GM12878 (cell line): Measurements from ENCODE around the gene EEF1G. TPM values are rescaled to one million over a fixed set of nuclear protein-coding genes. Genes with fewer than 3 reads are reported as not detected.

Experiments used
- ATAC-seq: fragments of 200-7000 bp; cut with Tn5 transposase; 3 replicates; pipeline ENCODE4 v1.9.1; 2020; ENCODE audit warnings: mild to moderate bottlenecking, moderate library complexity
- BruUV-seq: library from RNA; stranded (reverse); fragments of 400-500 nt; replicated peaks from 2 replicates; lab custom pipeline; 2021; lab: Mats Ljungman, UMichigan
- CTCF ChIA-PET: fragments of 300-600 bp; sonication (Branson Sonifier 250); formaldehyde crosslinking; extraction: SDS; loops from one replicate; lab custom pipeline; 2021; ENCODE audit warnings: inconsistent platforms; lab: Yijun Ruan, JAX
- POLR2A ChIA-PET: fragments of 350-600 bp; formaldehyde crosslinking; extraction: SDS; loops from one replicate; lab custom pipeline; 2021; ENCODE audit warnings: inconsistent platforms; lab: Charles Lee
- RAD21 ChIA-PET: fragments of 300-600 bp; sonication (Branson Sonifier 250); formaldehyde crosslinking; loops from one replicate; lab custom pipeline; 2023; ENCODE audit warnings: antibody characterized with exemption; ENCODE audit not compliant: unreplicated experiment; lab: Charles Lee
- SMC1A ChIA-PET: fragments of 300-600 bp; sonication (Branson Sonifier 250); formaldehyde crosslinking; loops from one replicate; lab custom pipeline; 2023; ENCODE audit not compliant: unreplicated experiment, uncharacterized antibody; lab: Charles Lee
- DNase-seq: peaks from one replicate; pipeline ENCODE4 v3.0.0-alpha.2; 2011; ENCODE audit warnings: low read depth, low spot score
- FAIRE-seq: peaks from 3 replicates; lab custom pipeline; 2011; peaks lifted over from hg19 to GRCh38; lab: Jason Lieb, UNC
- H2AFZ ChIP-seq: 2 replicates; pipeline ENCODE4 v1.6.0; 2011; ENCODE audit warnings: low read depth, low read length, control low read depth; ENCODE audit not compliant: control insufficient read depth
- H3K27ac ChIP-seq: 2 replicates; pipeline ENCODE4 v1.5.1; 2011; ENCODE audit warnings: control low read depth; ENCODE audit not compliant: control insufficient read depth, insufficient read depth
- H3K27me3 ChIP-seq, 2 experiments: replicated peaks in 1 of 2; 2 replicates each; pipeline versions ENCODE4 v1.6.0 to v1.6.1; 2011; ENCODE audit warnings: low read length in 1 of 2; ENCODE audit not compliant: control insufficient read depth in 2 of 2, insufficient read depth in 2 of 2
- H3K36me3 ChIP-seq, 2 experiments: 2 replicates each; pipeline ENCODE4 v1.5.1; 2011; ENCODE audit warnings: low read length in 1 of 2; ENCODE audit not compliant: control insufficient read depth in 2 of 2, insufficient read depth in 2 of 2
- H3K4me1 ChIP-seq: 2 replicates; pipeline ENCODE4 v1.6.1; 2011; ENCODE audit warnings: mild to moderate bottlenecking, low read length, moderate library complexity, mixed read lengths; ENCODE audit not compliant: control insufficient read depth, insufficient read depth
- H3K4me2 ChIP-seq: 2 replicates; pipeline ENCODE4 v1.6.0; 2011; ENCODE audit warnings: control low read depth; ENCODE audit not compliant: control insufficient read depth, insufficient read depth
- H3K4me3 ChIP-seq: fragments of 200-600 bp; sonication (generic); 2 replicates; pipeline ENCODE4 v1.5.1; 2016
- H3K79me2 ChIP-seq: 2 replicates; pipeline ENCODE4 v1.6.0; 2011; ENCODE audit warnings: low read length; ENCODE audit not compliant: control insufficient read depth, insufficient read depth
- H3K9ac ChIP-seq: 2 replicates; pipeline ENCODE4 v1.8.0; 2011; ENCODE audit warnings: low read length, control low read depth, mixed read lengths; ENCODE audit not compliant: control insufficient read depth, insufficient read depth
- H3K9me3 ChIP-seq: replicated peaks from 3 replicates; pipeline ENCODE4 v1.5.1; 2011; ENCODE audit warnings: mild to moderate bottlenecking, low read length; ENCODE audit not compliant: control insufficient read depth, insufficient read depth
- H4K20me1 ChIP-seq: 2 replicates; pipeline ENCODE4 v1.6.0; 2011; ENCODE audit not compliant: control insufficient read depth, insufficient read depth
- BRCA1 ChIP-seq: IDR thresholded peaks from 2 replicates; pipeline ENCODE4 v1.6.1; 2011; ENCODE audit warnings: low read depth, low read length, improper control_type of control experiment
- NFYB ChIP-seq: IDR thresholded peaks from 2 replicates; pipeline ENCODE4 v1.6.1; 2011; ENCODE audit warnings: low read depth, mild to moderate bottlenecking, low read length, improper control_type of control experiment, moderate library complexity; ENCODE audit not compliant: insufficient read depth
- YBX1 ChIP-seq: fragments of 450-650 bp; IDR thresholded peaks from 2 replicates; pipeline ENCODE4 v1.6.1; 2016; ENCODE audit warnings: antibody characterized with exemption
- WGBS: methylation state at CpG from one replicate; pipeline ENCODE4 v1.1.6; 2016; ENCODE audit warnings: low lambda C conversion rate; ENCODE audit not compliant: insufficient replicate concordance, insufficient coverage; ENCODE audit errors: missing lambda C conversion rate; 5-methylcytosine and 5-hydroxymethylcytosine counted together
- in situ Hi-C: fragments of 300-500 bp; cut with MboI; formaldehyde crosslinking; loops from 9 replicates; pipeline ENCODE4 v1.14.3; 2018; ENCODE audit warnings: mixed read lengths
- intact Hi-C: fragments of 100-400 bp; cut with micrococcal nuclease; formaldehyde crosslinking; loops from one replicate; pipeline ENCODE4 v1.14.2; 2022; ENCODE audit not compliant: unreplicated experiment
- microRNA-seq: library from miRNA; unstranded; fragments of <30 nt; microRNA quantifications from one replicate; pipeline ENCODE4, GENCODE V29; 2018
- polyA plus RNA-seq, 11 experiments: library from polyadenylated mRNA; depleted of rRNA in 4 of 11; unstranded in 6 of 11; stranded (reverse) in 5 of 11; fragments of >200 nt; fragmentation: Nextera tagmentation in 4 of 11; fragmentation: Illumina TruSeq in 1 of 11; extraction: Ambion mirVana in 4 of 11; extraction: Trizol in 1 of 11; gene quantifications; 1 replicate in 1 of 11; 2 replicates in 10 of 11; pipeline versions ENCODE4 v1.2.1 to v1.2.3, GENCODE V29; 2011 to 2016; ENCODE audit warnings: inconsistent platforms in 2 of 11, missing spikeins in 2 of 11, low read depth in 1 of 11
- small RNA-seq: library from RNA; depleted of rRNA; stranded (forward); fragments of <200 nt; gene quantifications from one replicate; pipeline ENCODE3, GENCODE V24; 2014
- total RNA-seq, 4 experiments: library from RNA; depleted of rRNA in 3 of 4; stranded (reverse); fragments of >200 nt in 3 of 4; fragmentation: Illumina TruSeq in 1 of 4; extraction: Trizol in 1 of 4; gene quantifications; 2 replicates each; pipeline versions ENCODE4 v1.2.1 to v1.2.3, GENCODE V29; 2013 to 2021

The EEF1G gene
- total and polyA plus RNA-seq, 10 of the 15 experiments (the other 5 are each of a cell fraction or from before 2014, with no cell fraction given) = 850 to 2,739 (median 2,277) TPM

DNA sequence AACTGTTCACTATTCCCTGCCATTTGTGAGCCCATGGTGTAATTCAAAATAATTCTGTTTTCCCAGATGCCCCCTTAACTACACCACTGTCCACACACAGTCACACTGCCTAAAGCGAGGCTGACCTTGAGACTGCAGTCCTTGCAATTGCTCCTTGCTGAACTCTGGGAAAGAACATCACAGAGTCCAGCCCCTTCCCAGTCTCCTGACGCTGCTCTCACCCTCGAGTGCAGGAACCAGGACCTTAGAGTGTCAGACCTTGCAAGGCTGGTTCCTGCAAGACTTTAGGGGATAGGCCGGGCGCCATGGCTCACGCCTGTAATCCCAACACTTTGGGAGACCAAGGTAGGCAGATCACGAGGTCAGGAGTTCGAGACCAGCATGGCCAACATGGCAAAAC lies 60.7 kb downstream of the EEF1G start:
- intact Hi-C loops (no loop called here), in situ Hi-C loops (no loop called here)
- RAD21 ChIA-PET = no interaction called here
- Histone ChIP-seq H3K4me3 (no peak overlapping the region), H3K27me3 (no peaks in the 10 kb centered on the region; a peak in 1 of 4 replicates), H2AFZ (no peak overlapping the region), H3K9me3 (no peaks in the 10 kb centered on the region), H4K20me1 (no peaks in the 10 kb centered on the region), H3K9ac (no peak overlapping the region), H3K36me3 (no peaks in the 10 kb centered on the region; a peak in 1 of 4 replicates)
- POLR2A ChIA-PET = no interaction called here
- ATAC-seq (no peak), DNase-seq (no peak)
- no TSS peak for BruUV-seq
- CTCF ChIA-PET = no interaction called here
- SMC1A ChIA-PET = no interaction called here
- no peak for TF ChIP-seq YBX1
- no peak for TF ChIP-seq NFYB
- no peak for TF ChIP-seq BRCA1
- TF ChIP-seq, all 136 proteins: peak for 0
- H3K79me2 ChIP-seq = no peaks in the 10 kb centered on the region
- no peak overlapping the region for H3K4me2 ChIP-seq
- WGBS = 78% methylated on average over 8 of the region's 8 CpGs
- H3K27ac ChIP-seq = no peak overlapping the region
- peaks cover 5% of the 10 kb centered on the region for H3K4me1 ChIP-seq
- FAIRE-seq = no peak

Small RNA genes lying within 50 kb of the gene (microRNA-seq; reads per million reads assigned to microRNA genes)
- 1.3 reads per million for gene MIR6747

Small RNA genes lying within 50 kb of the gene (small RNA-seq; reads per million reads assigned to genes)
- gene AP001458.1 (not detected), gene EEF1G (not detected), gene MIR6747 (0.74 reads per million, percentile 21 among the genes with 10 or more reads in this experiment)

Other genes with a start within 250 kb of the EEF1G start
Only the 7 nearest of the 26 such genes appear.
- 44.4 and 46.6 TPM in 2 replicates for gene AHNAK, start 27.1 kb downstream of the EEF1G start, total RNA-seq (2014; rRNA removed)
- gene AHNAK, start 27.1 kb downstream of the EEF1G start, total RNA-seq (2014; rRNA removed; fragmentation: Illumina TruSeq; extraction: Trizol) = 43.5 and 49.6 TPM in 2 replicates
- 90.0 and 90.3 TPM in 2 replicates for gene AHNAK, start 27.1 kb downstream of the EEF1G start, total RNA-seq (2021)
- 12.7 and 16.1 TPM in 2 replicates for gene AHNAK, start 27.1 kb downstream of the EEF1G start, polyA plus RNA-seq (2011; rRNA removed)
- 42.3 and 53.4 TPM in 2 replicates for gene AHNAK, start 27.1 kb downstream of the EEF1G start, polyA plus RNA-seq (2014; fragmentation: Illumina TruSeq; extraction: Trizol)
- gene AHNAK, start 27.1 kb downstream of the EEF1G start, polyA plus RNA-seq (2014; fragmentation: Nextera tagmentation; extraction: Ambion mirVana) = 1 to 10 TPM in 1 of 2 experiments, under 1 TPM in 1; 0.76 to 1.2 TPM
- gene AHNAK, start 27.1 kb downstream of the EEF1G start, polyA plus RNA-seq (2014; rRNA removed) = 22.5 and 23.5 TPM in 2 replicates
- gene AHNAK, start 27.1 kb downstream of the EEF1G start, polyA plus RNA-seq (2016; fragmentation: Nextera tagmentation; extraction: Ambion mirVana) = 10 to 100 TPM; 11.8 to 16.4 TPM
- 12.1 and 12.3 TPM in 2 replicates for gene TUT1, start 17.6 kb upstream of the EEF1G start, total RNA-seq (2014; rRNA removed)
- gene TUT1, start 17.6 kb upstream of the EEF1G start, total RNA-seq (2014; rRNA removed; fragmentation: Illumina TruSeq; extraction: Trizol) = 6.9 and 8.3 TPM in 2 replicates
- gene TUT1, start 17.6 kb upstream of the EEF1G start, total RNA-seq (2021) = 26.6 and 28.4 TPM in 2 replicates
- gene TUT1, start 17.6 kb upstream of the EEF1G start, polyA plus RNA-seq (2011; rRNA removed) = 12.0 and 18.4 TPM in 2 replicates
- 9.5 and 14.0 TPM in 2 replicates for gene TUT1, start 17.6 kb upstream of the EEF1G start, polyA plus RNA-seq (2014; fragmentation: Illumina TruSeq; extraction: Trizol)
- 1 to 10 TPM; 1.1 to 1.4 TPM for gene TUT1, start 17.6 kb upstream of the EEF1G start, polyA plus RNA-seq (2014; fragmentation: Nextera tagmentation; extraction: Ambion mirVana)
- gene TUT1, start 17.6 kb upstream of the EEF1G start, polyA plus RNA-seq (2014; rRNA removed) = 19.4 and 22.7 TPM in 2 replicates
- gene TUT1, start 17.6 kb upstream of the EEF1G start, polyA plus RNA-seq (2016; fragmentation: Nextera tagmentation; extraction: Ambion mirVana) = 10 to 100 TPM; 26.9 to 29.9 TPM
- 195 and 201 TPM in 2 replicates for gene MTA2, start 28.0 kb upstream of the EEF1G start, total RNA-seq (2014; rRNA removed)
- 174 and 178 TPM in 2 replicates for gene MTA2, start 28.0 kb upstream of the EEF1G start, total RNA-seq (2014; rRNA removed; fragmentation: Illumina TruSeq; extraction: Trizol)
- 189 and 196 TPM in 2 replicates for gene MTA2, start 28.0 kb upstream of the EEF1G start, total RNA-seq (2021)
- 43.2 and 53.2 TPM in 2 replicates for gene MTA2, start 28.0 kb upstream of the EEF1G start, polyA plus RNA-seq (2011; rRNA removed)
- 198 and 201 TPM in 2 replicates for gene MTA2, start 28.0 kb upstream of the EEF1G start, polyA plus RNA-seq (2014; fragmentation: Illumina TruSeq; extraction: Trizol)
- 1 to 10 TPM; 6.7 to 6.8 TPM for gene MTA2, start 28.0 kb upstream of the EEF1G start, polyA plus RNA-seq (2014; fragmentation: Nextera tagmentation; extraction: Ambion mirVana)
- gene MTA2, start 28.0 kb upstream of the EEF1G start, polyA plus RNA-seq (2014; rRNA removed) = 135 and 137 TPM in 2 replicates
- 10 to 100 TPM; 76.3 to 90.3 TPM for gene MTA2, start 28.0 kb upstream of the EEF1G start, polyA plus RNA-seq (2016; fragmentation: Nextera tagmentation; extraction: Ambion mirVana)
- 22.5 and 23.9 TPM in 2 replicates for gene EML3, start 38.9 kb upstream of the EEF1G start, total RNA-seq (2014; rRNA removed)
- gene EML3, start 38.9 kb upstream of the EEF1G start, total RNA-seq (2014; rRNA removed; fragmentation: Illumina TruSeq; extraction: Trizol) = 14.0 and 17.3 TPM in 2 replicates
- 69.8 and 82.5 TPM in 2 replicates for gene EML3, start 38.9 kb upstream of the EEF1G start, total RNA-seq (2021)
- 18.4 and 27.1 TPM in 2 replicates for gene EML3, start 38.9 kb upstream of the EEF1G start, polyA plus RNA-seq (2011; rRNA removed)
- gene EML3, start 38.9 kb upstream of the EEF1G start, polyA plus RNA-seq (2014; fragmentation: Illumina TruSeq; extraction: Trizol) = 16.3 and 21.9 TPM in 2 replicates
- 1 to 10 TPM in 1 of 2 experiments, under 1 TPM in 1; 0.58 to 1.2 TPM for gene EML3, start 38.9 kb upstream of the EEF1G start, polyA plus RNA-seq (2014; fragmentation: Nextera tagmentation; extraction: Ambion mirVana)
- gene EML3, start 38.9 kb upstream of the EEF1G start, polyA plus RNA-seq (2014; rRNA removed) = 45.7 and 61.0 TPM in 2 replicates
- gene EML3, start 38.9 kb upstream of the EEF1G start, polyA plus RNA-seq (2016; fragmentation: Nextera tagmentation; extraction: Ambion mirVana) = 10 to 100 TPM; 25.6 to 26.8 TPM
- gene ROM1, start 39.4 kb upstream of the EEF1G start, total RNA-seq (2014; rRNA removed) = 0.60 and 1.7 TPM in 2 replicates
- gene ROM1, start 39.4 kb upstream of the EEF1G start, total RNA-seq (2014; rRNA removed; fragmentation: Illumina TruSeq; extraction: Trizol) = 1.1 TPM in 2 replicates
- gene ROM1, start 39.4 kb upstream of the EEF1G start, total RNA-seq (2021) = 1.2 and 1.9 TPM in 2 replicates
- gene ROM1, start 39.4 kb upstream of the EEF1G start, polyA plus RNA-seq (2011; rRNA removed) = 0.42 and 0.82 TPM in 2 replicates
- gene ROM1, start 39.4 kb upstream of the EEF1G start, polyA plus RNA-seq (2014; fragmentation: Illumina TruSeq; extraction: Trizol) = 1.5 and 1.6 TPM in 2 replicates
- under 1 TPM; 0.42 TPM for gene ROM1, start 39.4 kb upstream of the EEF1G start, polyA plus RNA-seq (2014; fragmentation: Nextera tagmentation; extraction: Ambion mirVana)
- gene ROM1, start 39.4 kb upstream of the EEF1G start, polyA plus RNA-seq (2014; rRNA removed) = 0.67 and 2.0 TPM in 2 replicates
- 1 to 10 TPM; 2.4 to 3.0 TPM for gene ROM1, start 39.4 kb upstream of the EEF1G start, polyA plus RNA-seq (2016; fragmentation: Nextera tagmentation; extraction: Ambion mirVana)
- 34.3 and 42.4 TPM in 2 replicates for gene B3GAT3, start 48.1 kb upstream of the EEF1G start, total RNA-seq (2014; rRNA removed)
- 12.3 and 14.1 TPM in 2 replicates for gene B3GAT3, start 48.1 kb upstream of the EEF1G start, total RNA-seq (2014; rRNA removed; fragmentation: Illumina TruSeq; extraction: Trizol)
- gene B3GAT3, start 48.1 kb upstream of the EEF1G start, total RNA-seq (2021) = 42.4 and 43.2 TPM in 2 replicates
- 7.0 and 17.2 TPM in 2 replicates for gene B3GAT3, start 48.1 kb upstream of the EEF1G start, polyA plus RNA-seq (2011; rRNA removed)
- 1.1 and 8.3 TPM in 2 replicates for gene B3GAT3, start 48.1 kb upstream of the EEF1G start, polyA plus RNA-seq (2014; fragmentation: Illumina TruSeq; extraction: Trizol)
- gene B3GAT3, start 48.1 kb upstream of the EEF1G start, polyA plus RNA-seq (2014; fragmentation: Nextera tagmentation; extraction: Ambion mirVana) = 1 to 10 TPM in 1 of 2 experiments, under 1 TPM in 1; 0.31 to 2.8 TPM
- gene B3GAT3, start 48.1 kb upstream of the EEF1G start, polyA plus RNA-seq (2014; rRNA removed) = 52.7 and 56.5 TPM in 2 replicates
- gene B3GAT3, start 48.1 kb upstream of the EEF1G start, polyA plus RNA-seq (2016; fragmentation: Nextera tagmentation; extraction: Ambion mirVana) = 10 to 100 TPM; 50.0 to 51.7 TPM
- gene GANAB, start 72.7 kb upstream of the EEF1G start, total RNA-seq (2014; rRNA removed) = 95.9 and 98.9 TPM in 2 replicates
- gene GANAB, start 72.7 kb upstream of the EEF1G start, total RNA-seq (2014; rRNA removed; fragmentation: Illumina TruSeq; extraction: Trizol) = 73.2 and 76.7 TPM in 2 replicates
- gene GANAB, start 72.7 kb upstream of the EEF1G start, total RNA-seq (2021) = 161 and 175 TPM in 2 replicates
- gene GANAB, start 72.7 kb upstream of the EEF1G start, polyA plus RNA-seq (2011; rRNA removed) = 93.6 and 153 TPM in 2 replicates
- 134 and 140 TPM in 2 replicates for gene GANAB, start 72.7 kb upstream of the EEF1G start, polyA plus RNA-seq (2014; fragmentation: Illumina TruSeq; extraction: Trizol)
- gene GANAB, start 72.7 kb upstream of the EEF1G start, polyA plus RNA-seq (2014; fragmentation: Nextera tagmentation; extraction: Ambion mirVana) = 1 to 10 TPM; 4.5 to 6.4 TPM
- 103 and 117 TPM in 2 replicates for gene GANAB, start 72.7 kb upstream of the EEF1G start, polyA plus RNA-seq (2014; rRNA removed)
- 100 to 1,000 TPM; 102 to 107 TPM for gene GANAB, start 72.7 kb upstream of the EEF1G start, polyA plus RNA-seq (2016; fragmentation: Nextera tagmentation; extraction: Ambion mirVana)